ENCODE data around the gene SOX6. TPM values are rescaled to one million over a fixed set of nuclear protein-coding genes. Genes with fewer than 3 reads are reported as not detected.
A peak's percentile ranks its signal among the peaks of the same experiment; 100 is the strongest.

The SOX6 gene
- total RNA-seq, 4 donors from 2014 or later = 1.6 to 22.7 (median 6.9) TPM

DNA sequence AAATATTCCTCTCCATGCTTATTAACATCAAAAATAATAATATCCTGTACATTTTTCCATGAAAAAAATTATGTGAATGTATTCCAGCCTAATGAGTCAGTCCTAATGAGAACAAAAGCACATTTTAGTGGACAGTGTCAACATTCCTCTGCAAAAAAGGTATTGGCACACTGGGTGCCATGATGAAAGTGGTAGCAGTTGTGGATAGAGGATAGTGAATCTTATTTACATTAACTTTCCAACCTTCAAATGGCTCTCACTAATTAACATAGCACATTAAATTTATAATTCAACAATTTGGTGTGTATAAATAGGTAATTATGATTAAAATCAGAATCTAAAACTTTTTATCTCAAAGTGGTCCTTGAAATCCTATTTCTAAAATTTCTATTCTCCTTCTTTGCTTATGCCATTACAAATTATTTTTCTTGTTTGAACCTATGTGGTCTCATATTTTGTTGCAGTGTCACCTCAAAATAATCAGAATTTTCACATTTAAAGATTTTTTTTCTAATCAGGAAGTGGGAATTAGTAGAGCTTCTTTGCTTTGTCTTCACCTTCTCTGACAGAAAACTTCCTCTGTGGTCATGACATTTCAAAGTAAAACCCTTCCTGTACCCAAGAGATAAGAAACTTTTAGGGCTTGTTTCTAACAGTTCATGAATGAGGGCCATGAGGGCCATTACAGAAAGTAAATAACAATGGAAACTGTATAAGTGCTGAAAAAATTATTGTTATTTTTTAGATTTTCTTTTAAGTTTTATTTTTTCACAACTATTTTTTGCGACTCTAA, 18.7 kb downstream of the SOX6 start:
- H3K27ac ChIP-seq = no peak overlapping the region
- no peak for TF ChIP-seq POLR2AphosphoS5 (IDR thresholded peaks at IDR 0.05)
- TF ChIP-seq POLR2A (IDR thresholded peaks at IDR 0.05) = no peak
- TF ChIP-seq, protein P1, sequence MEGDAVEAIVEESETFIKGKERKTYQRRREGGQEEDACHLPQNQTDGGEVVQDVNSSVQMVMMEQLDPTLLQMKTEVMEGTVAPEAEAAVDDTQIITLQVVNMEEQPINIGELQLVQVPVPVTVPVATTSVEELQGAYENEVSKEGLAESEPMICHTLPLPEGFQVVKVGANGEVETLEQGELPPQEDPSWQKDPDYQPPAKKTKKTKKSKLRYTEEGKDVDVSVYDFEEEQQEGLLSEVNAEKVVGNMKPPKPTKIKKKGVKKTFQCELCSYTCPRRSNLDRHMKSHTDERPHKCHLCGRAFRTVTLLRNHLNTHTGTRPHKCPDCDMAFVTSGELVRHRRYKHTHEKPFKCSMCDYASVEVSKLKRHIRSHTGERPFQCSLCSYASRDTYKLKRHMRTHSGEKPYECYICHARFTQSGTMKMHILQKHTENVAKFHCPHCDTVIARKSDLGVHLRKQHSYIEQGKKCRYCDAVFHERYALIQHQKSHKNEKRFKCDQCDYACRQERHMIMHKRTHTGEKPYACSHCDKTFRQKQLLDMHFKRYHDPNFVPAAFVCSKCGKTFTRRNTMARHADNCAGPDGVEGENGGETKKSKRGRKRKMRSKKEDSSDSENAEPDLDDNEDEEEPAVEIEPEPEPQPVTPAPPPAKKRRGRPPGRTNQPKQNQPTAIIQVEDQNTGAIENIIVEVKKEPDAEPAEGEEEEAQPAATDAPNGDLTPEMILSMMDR (IDR thresholded peaks at IDR 0.05) = no peak
- TF ChIP-seq EP300 (IDR thresholded peaks at IDR 0.05; ENCODE audit: low read depth) = no peak
- H3K4me1 ChIP-seq = peaks cover 0 to 30% (median 14%) of the 10 kb centered on the region in 4 donors
- intact Hi-C loops (cut with DNase I; ENCODE audit: low total_unique reads) = no loop called here
- no peaks in the 10 kb centered on the region for H3K36me3 ChIP-seq
- no peak overlapping the region for H3K4me3 ChIP-seq
- WGBS, 2 donors (ENCODE audit: low coverage in 1 of 2) = 81% methylated on average over 1 of the region's 1 CpG
- no peaks in the 10 kb centered on the region for H3K9me3 ChIP-seq
- H3K27me3 ChIP-seq = no peaks in the 10 kb centered on the region
- in situ Hi-C loops (cut with MboI; ENCODE audit: low pct_ligation_motif_present in 1 of 4, low pct_unique_long_range_greater_than_20kb in 1 of 4, low sequenced_read_pairs in 3 of 4) = no loop called here
- DNase-seq = no peak

DNA sequence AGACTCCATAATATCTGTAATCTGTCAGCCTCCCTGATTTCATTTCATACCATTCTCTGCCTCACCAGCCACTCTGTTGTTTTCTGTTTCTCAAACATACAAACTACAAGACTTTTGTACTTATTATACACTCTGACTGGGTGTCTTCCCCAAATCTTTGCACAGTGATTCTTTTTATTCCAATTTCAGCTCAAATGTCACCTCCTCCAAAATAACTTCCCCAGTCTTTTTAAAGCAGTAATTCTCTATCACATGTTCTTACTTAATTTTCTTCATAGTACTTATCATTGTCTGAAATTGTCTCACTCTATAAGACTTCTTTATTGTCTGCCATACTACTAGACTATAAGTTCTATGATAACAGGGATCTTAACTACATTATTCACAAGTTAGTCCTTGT, 19.6 kb downstream of the SOX6 start:
- intact Hi-C loops (cut with DNase I; ENCODE audit: low total_unique reads) = no loop called here
- no peaks in the 10 kb centered on the region for H3K27me3 ChIP-seq
- H3K27ac ChIP-seq = peak overlapping the region; percentile 57 to 70 (median 60)
- no peak overlapping the region for H3K4me3 ChIP-seq
- peaks cover 0 to 30% (median 14%) of the 10 kb centered on the region in 4 donors for H3K4me1 ChIP-seq
- no peak for TF ChIP-seq POLR2A (IDR thresholded peaks at IDR 0.05)
- TF ChIP-seq POLR2AphosphoS5 (IDR thresholded peaks at IDR 0.05) = no peak
- TF ChIP-seq, protein P1 (IDR thresholded peaks at IDR 0.05) = no peak
- no peak for TF ChIP-seq EP300 (IDR thresholded peaks at IDR 0.05; ENCODE audit: low read depth)
- in situ Hi-C loops (cut with MboI; ENCODE audit: low pct_ligation_motif_present in 1 of 4, low pct_unique_long_range_greater_than_20kb in 1 of 4, low sequenced_read_pairs in 3 of 4) = no loop called here
- H3K9me3 ChIP-seq = no peaks in the 10 kb centered on the region
- no peaks in the 10 kb centered on the region for H3K36me3 ChIP-seq
- DNase-seq = no peak

DNA sequence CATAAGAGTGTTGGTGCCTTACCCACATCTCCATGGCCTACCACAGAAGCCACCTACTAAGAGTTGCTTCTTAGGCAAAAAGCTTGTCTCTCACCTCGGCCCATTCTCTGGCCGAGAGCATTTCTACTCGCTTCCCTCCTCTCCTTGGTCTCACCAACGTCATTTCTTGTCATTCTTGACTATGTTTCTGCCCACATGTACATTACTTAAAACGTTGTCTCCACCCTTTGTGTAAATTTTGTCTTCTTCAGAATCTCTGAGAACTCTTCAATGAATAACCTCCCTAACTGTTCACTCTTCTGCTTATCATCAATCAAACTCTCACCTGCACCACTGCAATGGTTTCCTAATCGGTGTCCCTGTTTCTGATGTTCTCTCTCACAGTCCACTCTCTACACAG, 20.1 kb downstream of the SOX6 start:
- Histone ChIP-seq H3K36me3 (no peaks in the 10 kb centered on the region), H3K27me3 (no peaks in the 10 kb centered on the region), H3K9me3 (no peaks in the 10 kb centered on the region), H3K27ac (peak overlapping the region; percentile 57 to 70 (median 60)), H3K4me3 (no peak overlapping the region), H3K4me1 (peaks cover 0 to 30% (median 14%) of the 10 kb centered on the region in 4 donors)
- TF ChIP-seq POLR2A (IDR thresholded peaks at IDR 0.05) (no peak), EP300 (IDR thresholded peaks at IDR 0.05; ENCODE audit: low read depth) (no peak), POLR2AphosphoS5 (IDR thresholded peaks at IDR 0.05) (no peak)
- TF ChIP-seq, protein P1 (IDR thresholded peaks at IDR 0.05) = no peak
- DNase-seq = no peak
- in situ Hi-C loops (cut with MboI; ENCODE audit: low pct_ligation_motif_present in 1 of 4, low pct_unique_long_range_greater_than_20kb in 1 of 4, low sequenced_read_pairs in 3 of 4) (no loop called here), intact Hi-C loops (cut with DNase I; ENCODE audit: low total_unique reads) (no loop called here)
- WGBS, 2 donors (ENCODE audit: low coverage in 1 of 2) = 75% methylated on average over 6 of the region's 6 CpGs

DNA sequence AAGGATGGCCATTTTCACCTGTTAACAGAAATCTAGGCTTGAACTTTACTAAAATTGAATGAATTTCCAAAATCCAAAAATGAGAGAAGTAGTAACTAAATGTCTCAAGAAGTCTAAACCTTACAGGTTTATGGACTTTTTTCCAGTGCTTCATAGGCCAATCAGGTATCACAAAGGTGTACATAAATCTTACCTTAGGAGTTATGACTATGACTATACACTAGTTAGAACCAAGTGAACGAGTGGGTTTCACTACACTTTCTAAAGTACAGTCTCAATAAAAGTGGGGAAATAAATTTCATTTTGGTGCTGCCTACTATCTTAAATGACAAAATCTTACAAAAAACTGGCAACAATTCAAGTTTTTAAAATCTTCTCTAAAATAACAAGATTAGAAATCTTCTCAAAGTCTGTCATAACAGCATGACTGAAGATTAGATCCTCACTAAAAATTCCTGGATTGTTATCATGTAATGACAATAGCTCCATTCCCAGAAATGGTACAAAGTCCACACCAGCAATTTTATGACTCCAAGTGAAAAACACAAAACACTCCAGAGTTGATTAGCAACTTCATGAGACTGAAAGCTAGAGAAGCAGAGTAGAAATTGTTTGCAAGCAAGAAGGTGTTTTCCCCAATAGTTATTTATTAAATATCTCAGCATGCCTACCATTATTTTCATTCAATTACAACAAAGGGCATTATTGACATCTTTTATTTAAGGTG, 20.9 kb downstream of the SOX6 start:
- H3K9me3 ChIP-seq = no peaks in the 10 kb centered on the region
- TF ChIP-seq EP300 (IDR thresholded peaks at IDR 0.05; ENCODE audit: low read depth) (no peak), POLR2AphosphoS5 (IDR thresholded peaks at IDR 0.05) (peak in 2 of 3 donors; percentile 19 to 49)
- intact Hi-C loops (cut with DNase I; ENCODE audit: low total_unique reads) = no loop called here
- in situ Hi-C loops (cut with MboI; ENCODE audit: low pct_ligation_motif_present in 1 of 4, low pct_unique_long_range_greater_than_20kb in 1 of 4, low sequenced_read_pairs in 3 of 4) = no loop called here
- 40 to 54% methylated on average over 1 of the region's 1 CpG for WGBS, 2 donors (ENCODE audit: low coverage in 1 of 2)
- H3K4me1 ChIP-seq = peaks cover 0 to 30% (median 14%) of the 10 kb centered on the region in 4 donors
- peak overlapping the region; percentile 57 to 70 (median 60) for H3K27ac ChIP-seq
- H3K36me3 ChIP-seq = no peaks in the 10 kb centered on the region
- H3K27me3 ChIP-seq = no peaks in the 10 kb centered on the region
- H3K4me3 ChIP-seq = no peak overlapping the region
- DNase-seq = no peak
